H1 (cell line): ENCODE results near the gene TPPP3. TPM values are rescaled to one million over a fixed set of nuclear protein-coding genes. Genes with fewer than 3 reads are reported as not detected.

Experiments used
- CTCF ChIA-PET: fragments of 300-600 bp; sonication (Branson Sonifier 250); formaldehyde crosslinking; loops from one replicate; lab custom pipeline; 2021; ENCODE audit not compliant: partially characterized antibody; lab: Charles Lee
- POLR2A ChIA-PET: fragments of 300-600 bp; sonication (Branson Sonifier 250); formaldehyde crosslinking; loops from one replicate; lab custom pipeline; 2021; ENCODE audit warnings: inconsistent platforms; ENCODE audit not compliant: partially characterized antibody; lab: Charles Lee
- DNase-seq, 2 experiments: peaks; one replicate each; pipeline versions ENCODE4 v3.0.0 to v3.0.0-alpha.2; 2010 to 2022; ENCODE audit warnings: low spot score in 2 of 2, low read depth in 1 of 2, mixed read lengths in 1 of 2
- FAIRE-seq: peaks from 2 replicates; lab custom pipeline; 2011; peaks lifted over from hg19 to GRCh38; lab: Jason Lieb, UNC
- H2AFZ ChIP-seq: 2 replicates; pipeline ENCODE4 v1.8.1; 2012; ENCODE audit warnings: low read length, inconsistent platforms
- H2AK5ac ChIP-seq: 2 replicates; pipeline ENCODE4 v1.6.1; 2013; ENCODE audit warnings: low read depth, low read length
- H2BK120ac ChIP-seq: replicated peaks from 2 replicates; pipeline ENCODE3; 2013; ENCODE audit warnings: low read depth, low read length, inconsistent platforms
- H2BK12ac ChIP-seq: 2 replicates; pipeline ENCODE4 v1.6.1; 2013; ENCODE audit warnings: low read depth, low read length
- H2BK15ac ChIP-seq: 2 replicates; pipeline ENCODE4 v1.6.1; 2013; ENCODE audit warnings: low read length
- H2BK20ac ChIP-seq: 2 replicates; pipeline ENCODE4 v1.6.1; 2013; ENCODE audit warnings: low read length
- H2BK5ac ChIP-seq: 2 replicates; pipeline ENCODE4 v1.6.1; 2013; ENCODE audit warnings: low read depth, low read length
- H3K14ac ChIP-seq: 2 replicates; pipeline ENCODE4 v1.6.1; 2013; ENCODE audit warnings: inconsistent platforms; ENCODE audit not compliant: insufficient read length
- H3K18ac ChIP-seq: 2 replicates; pipeline ENCODE4 v1.6.1; 2013; ENCODE audit warnings: low read length; ENCODE audit errors: extremely low read depth
- H3K23ac ChIP-seq: 2 replicates; pipeline ENCODE4 v1.6.1; 2013; ENCODE audit warnings: inconsistent platforms; ENCODE audit not compliant: insufficient read length
- H3K23me2 ChIP-seq: 2 replicates; pipeline ENCODE4 v1.6.1; 2013; ENCODE audit warnings: low read depth, low read length
- H3K27ac ChIP-seq: 2 replicates; pipeline ENCODE4 v1.6.1; 2011; ENCODE audit warnings: low read depth, low read length, inconsistent platforms
- H3K27me3 ChIP-seq, 4 experiments: replicated peaks in 1 of 4; 1 replicate in 1 of 4; 2 replicates in 3 of 4; pipeline versions ENCODE4 v1.6.1 to v1.8.1; 2011 to 2013; ENCODE audit warnings: low read length in 3 of 4, mild to moderate bottlenecking in 3 of 4, inconsistent platforms in 2 of 4, mixed read lengths in 2 of 4, moderate library complexity in 1 of 4; ENCODE audit not compliant: control insufficient read depth in 3 of 4, insufficient read depth in 3 of 4; ENCODE audit errors: extremely low read depth in 1 of 4
- H3K36me3 ChIP-seq, 4 experiments: 2 replicates each; pipeline versions ENCODE4 v1.6.1 to v1.8.1; 2011 to 2013; ENCODE audit warnings: mild to moderate bottlenecking in 4 of 4, low read length in 3 of 4, moderate library complexity in 2 of 4, control low read depth in 1 of 4, inconsistent platforms in 1 of 4; ENCODE audit not compliant: insufficient read depth in 4 of 4, control insufficient read depth in 2 of 4
- H3K4ac ChIP-seq: replicated peaks from 2 replicates; pipeline ENCODE3; 2013; ENCODE audit warnings: low read length, low read depth, mixed read lengths, inconsistent platforms; ENCODE audit not compliant: insufficient read length
- H3K4me1 ChIP-seq, 4 experiments: replicated peaks in 1 of 4; 1 replicate in 1 of 4; 2 replicates in 3 of 4; pipeline versions ENCODE4 v1.6.1 to v1.8.1; 2011 to 2013; ENCODE audit warnings: low read length in 3 of 4, inconsistent platforms in 2 of 4, mixed read lengths in 1 of 4; ENCODE audit not compliant: insufficient read depth in 4 of 4, control insufficient read depth in 3 of 4
- H3K4me2 ChIP-seq, 2 experiments: 2 replicates each; pipeline versions ENCODE4 v1.6.1 to v1.8.1; 2011 to 2013; ENCODE audit warnings: low read depth in 2 of 2, low read length in 2 of 2, control low read depth in 1 of 2, inconsistent platforms in 1 of 2, mild to moderate bottlenecking in 1 of 2; ENCODE audit not compliant: insufficient read depth in 1 of 2
- H3K4me3 ChIP-seq, 4 experiments: fragments of 200-600, 300-600 bp in 1 of 4; sonication (generic), shearing (Covaris generic), sonication (Bioruptor Twin) in 1 of 4; 2 replicates each; pipeline versions ENCODE4 v1.5.1 to v1.8.1; 2011 to 2016; ENCODE audit warnings: low read length in 4 of 4, low read depth in 3 of 4, control low read depth in 2 of 4, inconsistent platforms in 2 of 4, mild to moderate bottlenecking in 2 of 4, mixed read lengths in 1 of 4, moderate library complexity in 1 of 4; ENCODE audit not compliant: insufficient read depth in 2 of 4; ENCODE audit errors: extremely low read depth in 1 of 4
- H3K56ac ChIP-seq: replicated peaks from 2 replicates; pipeline ENCODE3; 2013; ENCODE audit warnings: low read depth, mild to moderate bottlenecking, mixed read lengths, low read length, inconsistent platforms; ENCODE audit not compliant: insufficient read length
- H3K79me1 ChIP-seq: 2 replicates; pipeline ENCODE4 v1.6.1; 2013; ENCODE audit warnings: low read depth, low read length, control low read depth
- H3K79me2 ChIP-seq, 2 experiments: 2 replicates each; pipeline versions ENCODE4 v1.6.1 to v1.8.1; 2012 to 2013; ENCODE audit warnings: low read length in 2 of 2, mild to moderate bottlenecking in 2 of 2, inconsistent platforms in 1 of 2; ENCODE audit not compliant: insufficient read depth in 2 of 2, control insufficient read depth in 1 of 2
- H3K9ac ChIP-seq, 4 experiments: replicated peaks in 1 of 4; 1 replicate in 1 of 4; 2 replicates in 3 of 4; pipeline versions ENCODE4 v1.6.1 to v1.8.1; 2011 to 2013; ENCODE audit warnings: low read depth in 3 of 4, low read length in 3 of 4, control low read depth in 2 of 4, mild to moderate bottlenecking in 2 of 4, moderate library complexity in 2 of 4, inconsistent platforms in 1 of 4; ENCODE audit errors: extremely low read depth in 1 of 4
- H3K9me3 ChIP-seq, 2 experiments: 2 replicates each; pipeline versions ENCODE4 v1.6.1 to v1.8.1; 2012 to 2013; ENCODE audit warnings: mild to moderate bottlenecking in 2 of 2, moderate library complexity in 2 of 2, control low read depth in 1 of 2, inconsistent platforms in 1 of 2, low read depth in 1 of 2, low read length in 1 of 2, mixed read lengths in 1 of 2; ENCODE audit not compliant: insufficient read depth in 2 of 2
- H4K20me1 ChIP-seq, 2 experiments: replicated peaks in 1 of 2; 2 replicates each; pipeline versions ENCODE3 to v1.8.1; 2011 to 2013; ENCODE audit warnings: inconsistent platforms in 2 of 2, low read length in 2 of 2, mild to moderate bottlenecking in 1 of 2; ENCODE audit not compliant: insufficient read depth in 2 of 2, control insufficient read depth in 1 of 2
- H4K5ac ChIP-seq: 2 replicates; pipeline ENCODE4 v1.6.1; 2013; ENCODE audit warnings: low read length, low read depth, mixed read lengths, inconsistent platforms; ENCODE audit not compliant: insufficient read length
- H4K8ac ChIP-seq: 2 replicates; pipeline ENCODE4 v1.8.0; 2013; ENCODE audit warnings: mild to moderate bottlenecking, moderate library complexity, low read length, inconsistent platforms; ENCODE audit not compliant: insufficient read depth; ENCODE audit errors: extremely low read depth
- H4K91ac ChIP-seq: replicated peaks from 2 replicates; pipeline ENCODE3; 2013; ENCODE audit warnings: low read length, mixed read lengths, inconsistent platforms; ENCODE audit not compliant: insufficient read length
- EZH2 ChIP-seq: fragments of 200-600 bp; sonication (generic); IDR thresholded peaks from 2 replicates; pipeline ENCODE4 v1.7.1; 2012; ENCODE audit warnings: low read depth, mild to moderate bottlenecking, moderate library complexity, low read length, inconsistent platforms; ENCODE audit not compliant: severe bottlenecking
- KDM4A ChIP-seq: IDR thresholded peaks from one replicate; pipeline ENCODE4 v1.7.1; 2012; ENCODE audit warnings: low read depth, mild to moderate bottlenecking, moderate library complexity, low read length, inconsistent platforms; ENCODE audit not compliant: severe bottlenecking
- KDM5A ChIP-seq: fragments of 200-600 bp; IDR thresholded peaks from 2 replicates; pipeline ENCODE4 v1.7.1; 2012; ENCODE audit warnings: mild to moderate bottlenecking, low read length, inconsistent platforms, mixed read lengths
- RAD21 ChIP-seq, 2 experiments: IDR thresholded peaks in 1 of 2; conservative IDR thresholded peaks in 1 of 2; 2 replicates each; pipeline ENCODE4 v1.6.1; 2011; ENCODE audit warnings: low read depth in 2 of 2, low read length in 2 of 2, improper control_type of control experiment in 1 of 2, inconsistent platforms in 1 of 2, mild to moderate bottlenecking in 1 of 2, moderate library complexity in 1 of 2
- SIRT6 ChIP-seq: IDR thresholded peaks from one replicate; pipeline ENCODE4 v1.7.1; 2012; ENCODE audit warnings: low read length, inconsistent platforms
- WGBS, 2 experiments: shearing (Covaris generic) in 1 of 2; methylation state at CpG; one replicate each; pipeline versions ENCODE4 v1.1.6 to v1.1.7; 2013 to 2015; ENCODE audit warnings: low lambda C conversion rate in 2 of 2, mixed read lengths in 2 of 2, inconsistent platforms in 1 of 2, low coverage in 1 of 2, missing lambda C conversion rate in 1 of 2; ENCODE audit not compliant: insufficient replicate concordance in 2 of 2, insufficient coverage in 1 of 2, insufficient read length in 1 of 2; ENCODE audit errors: extremely low coverage in 1 of 2, missing lambda C conversion rate in 1 of 2; 5-methylcytosine and 5-hydroxymethylcytosine counted together
- long read RNA-seq, 2 experiments: library from RNA in 1 of 2; library from capped mRNA in 1 of 2; stranded (forward); transcript quantifications; one replicate each; pipeline ENCODE4 v2.0.0, GENCODE V29; 2021; ENCODE audit warnings: inconsistent platforms in 1 of 2
- polyA minus RNA-seq, 3 experiments: library from RNA; depleted of rRNA, polyadenylated mRNA; stranded (reverse); fragments of >200 nt; gene quantifications; 1 replicate in 2 of 3; 2 replicates in 1 of 3; pipeline ENCODE4 v1.2.3, GENCODE V29; 2011
- polyA plus RNA-seq, 7 experiments: library from polyadenylated mRNA; depleted of rRNA in 3 of 7; stranded (reverse) in 5 of 7; unstranded in 2 of 7; fragments of >200 nt in 5 of 7; fragments of 200-250 nt in 2 of 7; gene quantifications; 1 replicate in 5 of 7; 2 replicates in 1 of 7; 4 replicates in 1 of 7; pipeline versions ENCODE4 v1.2.1 to v1.2.3, GENCODE V29; 2011 to 2013; ENCODE audit warnings: missing spikeins in 2 of 7, mixed read lengths in 2 of 7
- total RNA-seq: library from RNA; stranded (reverse); fragmentation: NEBNext Ultra II Directional; extraction: Animal tissue kit (Norgen Biotek cat#: 25700); gene quantifications from 2 replicates; pipeline ENCODE4 v1.2.1, GENCODE V29; 2021
- TF ChIP-seq, protein P1 (sequence below): IDR thresholded peaks from 2 replicates; pipeline ENCODE4 v1.6.1; 2012; ENCODE audit warnings: low read length, inconsistent platforms

The TPPP3 gene
- total RNA-seq: 0.61 and 1.0 TPM in 2 replicates
- 0.77 and 1.3 TPM in 2 replicates for polyA plus RNA-seq (2011; rRNA removed)
- 1.4 TPM for polyA plus RNA-seq (2011; cell fraction: cytosol; rRNA removed)
- polyA plus RNA-seq (2011; cell fraction: nucleus; rRNA removed): 1.4 TPM
- polyA plus RNA-seq (2012, experiment 1 of 2): 0.70 to 1.4 TPM (median 0.81 TPM) in 4 replicates
- 0.79 TPM for polyA plus RNA-seq (2012, experiment 2 of 2)
- 0.51 TPM for polyA plus RNA-seq (2013, experiment 1 of 2)
- polyA plus RNA-seq (2013, experiment 2 of 2): 0.39 TPM
- polyA minus RNA-seq (2011; rRNA and poly(A)+ RNA removed): 0.34 TPM in 1 of 2 replicates, not detected in the other
- not detected for polyA minus RNA-seq (2011; cell fraction: cytosol; rRNA and poly(A)+ RNA removed)
- polyA minus RNA-seq (2011; cell fraction: nucleus; rRNA and poly(A)+ RNA removed): 1.1 TPM
- long read RNA-seq, experiment 1: 0 reads
- long read RNA-seq, experiment 2: 0 reads

DNA sequence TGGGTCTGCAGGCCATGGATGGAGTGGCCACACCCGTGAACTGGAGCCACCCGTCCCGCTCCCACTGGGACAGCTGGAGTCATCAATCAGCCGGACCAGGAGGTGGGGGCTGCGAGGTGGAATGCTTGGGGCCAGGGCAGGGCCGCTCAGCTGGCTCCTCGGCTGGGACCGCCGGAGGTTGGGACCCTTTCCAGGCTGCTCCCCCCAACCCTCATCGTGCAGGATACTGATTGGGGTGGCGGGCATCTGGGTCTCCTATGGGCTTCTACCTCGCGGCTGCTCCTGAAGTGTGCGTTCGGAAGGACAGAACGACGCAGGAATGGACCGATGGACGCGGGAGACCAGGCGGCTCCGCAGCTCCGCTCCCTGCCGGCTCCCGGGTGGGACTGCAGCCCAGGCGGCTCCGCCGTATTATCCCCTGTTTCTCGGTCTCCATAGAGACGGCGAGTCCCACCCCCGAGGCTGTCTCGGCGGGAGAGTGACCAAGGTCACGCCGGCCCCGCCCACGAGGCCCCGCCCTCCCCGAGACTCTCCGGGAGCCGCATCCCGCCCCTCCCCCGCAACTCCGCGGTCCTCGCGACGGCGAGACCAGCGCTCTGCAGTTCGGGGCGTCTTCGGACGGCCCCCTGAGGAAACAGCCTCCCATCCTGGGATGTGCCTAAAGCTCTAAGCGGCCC, at the start of gene TPPP3:
Gene TPPP3, minus strand, starts transcription at position 388 of the 677 bp plus-strand sequence. CDS start 2,387 bp downstream, outside the sequence.
- ChIA-PET POLR2A (interaction anchor here (0.5 to 1.7 kb wide), 5 partner anchors 10 to 184 kb away, joined by 3 to 12 read pairs (median 3); partner anchors contain the start of gene HSD11B2), CTCF (interaction anchor here (0.6 to 32.4 kb wide), 28 partner anchors 9 to 563 kb away, joined by 3 to 476 read pairs (median 5); partner anchors contain the start of genes KCTD19, LRRC36, NAE1 and ZDHHC1)
- Histone ChIP-seq H3K9ac (no peak within 1 kb of the TSS; a peak in 1 of 7 replicates), H3K36me3 (no peaks in the 10 kb centered on the region), H3K79me1 (no peaks in the 10 kb centered on the region), H2BK15ac (peak within 1 kb of the TSS; percentile 72; the same call in 1 of the 2 replicates), H3K4me1 (peaks cover 0 to 35% (median 23%) of the 10 kb centered on the region in 4 experiments; a peak in 6 of 7 replicates), H3K23ac (no peak within 1 kb of the TSS), H4K8ac (peak within 1 kb of the TSS; percentile 81), H3K9me3 (no peaks in the 10 kb centered on the region), H4K91ac (no peak within 1 kb of the TSS), H3K27me3 (peaks cover 24 to 49% (median 41%) of the 10 kb centered on the region in 4 experiments), H4K5ac (no peak within 1 kb of the TSS), H3K4me2 (peak within 1 kb of the TSS; percentile 56 to 86), H2BK12ac (peak within 1 kb of the TSS; percentile 84; the same call in 1 of the 2 replicates), H3K4ac (no peak within 1 kb of the TSS), H2BK5ac (no peak within 1 kb of the TSS), H3K14ac (no peak within 1 kb of the TSS), H4K20me1 (peaks cover 6 to 9% of the 10 kb centered on the region in 2 experiments), H2AK5ac (no peak within 1 kb of the TSS), H3K56ac (no peak within 1 kb of the TSS), H3K79me2 (no peaks in the 10 kb centered on the region), H3K4me3 (peak within 1 kb of the TSS; percentile 21 to 58 (median 39); a peak in 7 of 8 replicates), H3K27ac (no peak within 1 kb of the TSS), H3K18ac (peak within 1 kb of the TSS; percentile 32; the same call in 1 of the 2 replicates), H2AFZ (no peak within 1 kb of the TSS), H2BK120ac (no peak within 1 kb of the TSS), H3K23me2 (no peaks in the 10 kb centered on the region; the same call in 1 of the 2 replicates), H2BK20ac (0 out of 2 replicates have a peak within 1 kb of the TSS, but pooled peaks have one; percentile 80)
- FAIRE-seq (no peak), DNase-seq (peak in 1 of 2 experiments; percentile 87)
- WGBS, 2 experiments: 27% methylated on average over 14 of the region's 56 CpGs; no CpG with 5 or more reads in 1 of the 2 experiments
- TF ChIP-seq KDM4A (peak; percentile 54), EZH2 (no peak), KDM5A (no peak), RAD21 (IDR thresholded peaks at IDR 0.05 in 1 of 2, conservative IDR thresholded peaks at IDR 0.05 in 1 of 2; ENCODE audit: low read depth in 2 of 2, low read length in 2 of 2) (peak; percentile 39 to 53; a peak in 2 of 4 replicates), SIRT6 (no peak)
- TF ChIP-seq, protein P1, sequence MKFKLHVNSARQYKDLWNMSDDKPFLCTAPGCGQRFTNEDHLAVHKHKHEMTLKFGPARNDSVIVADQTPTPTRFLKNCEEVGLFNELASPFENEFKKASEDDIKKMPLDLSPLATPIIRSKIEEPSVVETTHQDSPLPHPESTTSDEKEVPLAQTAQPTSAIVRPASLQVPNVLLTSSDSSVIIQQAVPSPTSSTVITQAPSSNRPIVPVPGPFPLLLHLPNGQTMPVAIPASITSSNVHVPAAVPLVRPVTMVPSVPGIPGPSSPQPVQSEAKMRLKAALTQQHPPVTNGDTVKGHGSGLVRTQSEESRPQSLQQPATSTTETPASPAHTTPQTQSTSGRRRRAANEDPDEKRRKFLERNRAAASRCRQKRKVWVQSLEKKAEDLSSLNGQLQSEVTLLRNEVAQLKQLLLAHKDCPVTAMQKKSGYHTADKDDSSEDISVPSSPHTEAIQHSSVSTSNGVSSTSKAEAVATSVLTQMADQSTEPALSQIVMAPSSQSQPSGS: no peak
